Astrocyte of the spinal cord (primary cell): ENCODE data around the gene ENOX2.

ENCODE experiments used
- DNase-seq: peaks from one replicate; pipeline ENCODE4 v3.0.0; 2011; ENCODE audit warnings: low read depth, low spot score
- H3K4me3 ChIP-seq: 2 replicates; pipeline ENCODE4 v1.5.1; 2011; ENCODE audit warnings: low read depth, mild to moderate bottlenecking, low read length, moderate library complexity
- CTCF ChIP-seq: IDR thresholded peaks from 2 replicates; pipeline ENCODE4 v1.5.1; 2012; ENCODE audit warnings: low read depth, mild to moderate bottlenecking, low read length, inconsistent platforms
- in situ Hi-C: cut with HindIII; loops from 2 replicates; pipeline ENCODE4 v1.10.0; 2017; ENCODE audit warnings: low sequenced_read_pairs

ENOX2 gene

GRCh38 chrX:130861462-130861861 lies 41.5 kb downstream of the ENOX2 start:
- in situ Hi-C loops = no loop called here
- no peak overlapping the region for H3K4me3 ChIP-seq
- TF ChIP-seq CTCF = no peak
- DNase-seq = no peak

- no peak for DNase-seq
- H3K4me3 ChIP-seq = no peak overlapping the region
- in situ Hi-C loops = no loop called here
- TF ChIP-seq CTCF = no peak
Measured at GRCh38 chrX:130857207-130857606, 45.8 kb downstream of the ENOX2 start.

- in situ Hi-C loops = no loop called here
- no peak overlapping the region for H3K4me3 ChIP-seq
- no peak for TF ChIP-seq CTCF
- DNase-seq = no peak
Measured at GRCh38 chrX:130851569-130851968, 51.4 kb downstream of the ENOX2 start.

- no peak for DNase-seq
- in situ Hi-C loops = no loop called here
- no peak for TF ChIP-seq CTCF
- no peak overlapping the region for H3K4me3 ChIP-seq
Measured at GRCh38 chrX:130848763-130849162, 54.2 kb downstream of the ENOX2 start.

- no peak for DNase-seq
- H3K4me3 ChIP-seq = no peak overlapping the region
- no peak for TF ChIP-seq CTCF
- in situ Hi-C loops = no loop called here
Measured at GRCh38 chrX:130846746-130847145, 56.3 kb downstream of the ENOX2 start.

- TF ChIP-seq CTCF = no peak
- in situ Hi-C loops = no loop called here
Measured at GRCh38 chrX:130841776-130842175, 61.2 kb downstream of the ENOX2 start.

GRCh38 chrX:130840345-130840744 lies 62.7 kb downstream of the ENOX2 start:
- no peak for TF ChIP-seq CTCF
- DNase-seq = no peak
- in situ Hi-C loops = no loop called here
- no peak overlapping the region for H3K4me3 ChIP-seq

More at GRCh38 chrX:130841776-130842175, 61.2 kb downstream of the ENOX2 start:
- no peak overlapping the region for H3K4me3 ChIP-seq
- DNase-seq = no peak
